ENCODE data around the gene DBX1. TPM values are rescaled to one million over a fixed set of nuclear protein-coding genes. Genes with fewer than 3 reads are reported as not detected.

Gene DBX1
- total RNA-seq, 3 donors from 2014 or later (not counting 1 experiment from before 2014, with no cell fraction given), result not detected

- H3K4me3 ChIP-seq (ENCODE audit: low read length), result no peak overlapping the region
- peaks cover 0 to 3% of the 10 kb centered on the region in 2 donors for H3K9me3 Mint-ChIP-seq
- no peak for ATAC-seq
- peaks cover 53 to 71% of the 10 kb centered on the region in 2 donors for H3K27me3 Mint-ChIP-seq (ENCODE audit: low read depth in 2 of 2)
- no peak for TF ChIP-seq CTCF (IDR thresholded peaks at IDR 0.05)
- H3K27ac ChIP-seq (ENCODE audit: low read length), result no peak overlapping the region
- H3K27me3 ChIP-seq (ENCODE audit: control insufficient read depth, insufficient read depth, low read length), result peaks cover 58% of the 10 kb centered on the region
- H3K36me3 ChIP-seq (ENCODE audit: control insufficient read depth, insufficient read depth, low read length), result no peaks in the 10 kb centered on the region
- peaks cover 2% of the 10 kb centered on the region for H3K9me3 ChIP-seq (ENCODE audit: control insufficient read depth, insufficient read depth, low read length)
- peaks cover 15% of the 10 kb centered on the region for H3K4me1 ChIP-seq (ENCODE audit: control insufficient read depth, insufficient read depth, low read length)
- H3K4me3 Mint-ChIP-seq, result peak overlapping the region; percentile 83
- peak overlapping the region in 1 of 2 donors; percentile 70 for H3K27ac Mint-ChIP-seq
- intact Hi-C loops (cut with micrococcal nuclease), result no loop called here
- H3K36me3 Mint-ChIP-seq, result peaks cover 13% of the 10 kb centered on the region
- DNase-seq, result peak in 1 of 2 donors; percentile 12
- peaks cover 29 to 32% of the 10 kb centered on the region in 2 donors for H3K4me1 Mint-ChIP-seq
- WGBS (ENCODE audit: insufficient coverage), result 14% methylated on average over 17 of the region's 19 CpGs
Measured at GRCh38 chr11:20155683-20156279, 4.5 kb downstream of the DBX1 start.

GRCh38 chr11:20154381-20154780 lies 5.9 kb downstream of the DBX1 start:
- ATAC-seq (no peak), DNase-seq (no peak)
- peaks cover 2% of the 10 kb centered on the region for H3K9me3 ChIP-seq (ENCODE audit: control insufficient read depth, insufficient read depth, low read length)
- TF ChIP-seq CTCF (IDR thresholded peaks at IDR 0.05), result no peak
- peaks cover 48% of the 10 kb centered on the region for H3K27me3 ChIP-seq (ENCODE audit: control insufficient read depth, insufficient read depth, low read length)
- Mint-ChIP-seq H3K4me1 (peaks cover 29 to 32% of the 10 kb centered on the region in 2 donors), H3K4me3 (no peak overlapping the region), H3K27ac (no peak overlapping the region), H3K36me3 (peaks cover 13% of the 10 kb centered on the region), H3K27me3 (ENCODE audit: low read depth in 2 of 2) (peaks cover 47 to 61% of the 10 kb centered on the region in 2 donors), H3K9me3 (peaks cover 0 to 3% of the 10 kb centered on the region in 2 donors)
- H3K36me3 ChIP-seq (ENCODE audit: control insufficient read depth, insufficient read depth, low read length), result no peaks in the 10 kb centered on the region
- H3K27ac ChIP-seq (ENCODE audit: low read length), result no peak overlapping the region
- H3K4me3 ChIP-seq (ENCODE audit: low read length), result no peak overlapping the region
- intact Hi-C loops (cut with micrococcal nuclease), result no loop called here
- 100% methylated on average over 1 of the region's 1 CpG for WGBS (ENCODE audit: insufficient coverage)
- peaks cover 15% of the 10 kb centered on the region for H3K4me1 ChIP-seq (ENCODE audit: control insufficient read depth, insufficient read depth, low read length)

GRCh38 chr11:20138707-20139106 lies 21.6 kb downstream of the DBX1 start:
- H3K27ac Mint-ChIP-seq, result no peak overlapping the region
- H3K36me3 Mint-ChIP-seq, result no peaks in the 10 kb centered on the region
- Histone ChIP-seq H3K27ac (ENCODE audit: low read length) (no peak overlapping the region), H3K27me3 (ENCODE audit: control insufficient read depth, insufficient read depth, low read length) (no peaks in the 10 kb centered on the region), H3K9me3 (ENCODE audit: control insufficient read depth, insufficient read depth, low read length) (no peaks in the 10 kb centered on the region), H3K4me1 (ENCODE audit: control insufficient read depth, insufficient read depth, low read length) (no peaks in the 10 kb centered on the region), H3K4me3 (ENCODE audit: low read length) (no peak overlapping the region), H3K36me3 (ENCODE audit: control insufficient read depth, insufficient read depth, low read length) (no peaks in the 10 kb centered on the region)
- no peak for TF ChIP-seq CTCF (IDR thresholded peaks at IDR 0.05)
- ATAC-seq, result no peak
- intact Hi-C loops (cut with micrococcal nuclease), result no loop called here
- no peaks in the 10 kb centered on the region for H3K9me3 Mint-ChIP-seq
- peaks cover 39 to 61% of the 10 kb centered on the region in 2 donors for H3K27me3 Mint-ChIP-seq (ENCODE audit: low read depth in 2 of 2)
- H3K4me1 Mint-ChIP-seq, result no peaks in the 10 kb centered on the region
- 77% methylated on average over 3 of the region's 4 CpGs for whole genome bisulfite sequencing (ENCODE audit: insufficient coverage)
- no peak overlapping the region for H3K4me3 Mint-ChIP-seq
- DNase-seq, result no peak

GRCh38 chr11:20137637-20138036 lies 22.6 kb downstream of the DBX1 start:
- Histone ChIP-seq H3K27me3 (ENCODE audit: control insufficient read depth, insufficient read depth, low read length) (peaks cover 7% of the 10 kb centered on the region), H3K36me3 (ENCODE audit: control insufficient read depth, insufficient read depth, low read length) (no peaks in the 10 kb centered on the region), H3K27ac (ENCODE audit: low read length) (no peak overlapping the region), H3K4me1 (ENCODE audit: control insufficient read depth, insufficient read depth, low read length) (no peaks in the 10 kb centered on the region), H3K9me3 (ENCODE audit: control insufficient read depth, insufficient read depth, low read length) (no peaks in the 10 kb centered on the region), H3K4me3 (ENCODE audit: low read length) (no peak overlapping the region)
- no peaks in the 10 kb centered on the region for H3K9me3 Mint-ChIP-seq
- H3K36me3 Mint-ChIP-seq, result no peaks in the 10 kb centered on the region
- intact Hi-C loops (cut with micrococcal nuclease), result no loop called here
- no peak for ATAC-seq
- no peak for DNase-seq
- no peak overlapping the region for H3K27ac Mint-ChIP-seq
- no peak overlapping the region for H3K4me3 Mint-ChIP-seq
- peaks cover 44 to 66% of the 10 kb centered on the region in 2 donors for H3K27me3 Mint-ChIP-seq (ENCODE audit: low read depth in 2 of 2)
- no peak for TF ChIP-seq CTCF (IDR thresholded peaks at IDR 0.05)
- peaks cover 0 to 1% of the 10 kb centered on the region in 2 donors for H3K4me1 Mint-ChIP-seq
